Trophoblast cell (in vitro differentiated cells and primary cell): ENCODE results near the gene SETDB1.

Experiments
- DNase-seq, 2 donors: peaks; one replicate each; pipeline ENCODE4 v3.0.0-alpha.2; 2016
- H2AFZ ChIP-seq: 2 replicates; pipeline ENCODE4 v1.6.1; 2013; ENCODE audit warnings: low read length, moderate library complexity, mild to moderate bottlenecking; ENCODE audit not compliant: insufficient read depth, poor library complexity
- H2AK5ac ChIP-seq: 2 replicates; pipeline ENCODE4 v1.6.1; 2013; ENCODE audit warnings: mild to moderate bottlenecking, low read length
- H2BK120ac ChIP-seq: 2 replicates; pipeline ENCODE4 v1.6.1; 2013; ENCODE audit warnings: low read length, mild to moderate bottlenecking, moderate library complexity; ENCODE audit not compliant: insufficient read depth, poor library complexity
- H2BK12ac ChIP-seq: 2 replicates; pipeline ENCODE4 v1.6.1; 2013; ENCODE audit warnings: mild to moderate bottlenecking, low read length, moderate library complexity
- H2BK5ac ChIP-seq: 2 replicates; pipeline ENCODE4 v1.6.1; 2013; ENCODE audit warnings: low read length, low read depth, moderate library complexity, mild to moderate bottlenecking; ENCODE audit not compliant: poor library complexity
- H3K14ac ChIP-seq: 2 replicates; pipeline ENCODE4 v1.6.1; 2013; ENCODE audit warnings: mild to moderate bottlenecking, low read length
- H3K18ac ChIP-seq: 2 replicates; pipeline ENCODE4 v1.6.1; 2013; ENCODE audit warnings: mild to moderate bottlenecking, low read length
- H3K23ac ChIP-seq: 2 replicates; pipeline ENCODE4 v1.6.1; 2013; ENCODE audit warnings: low read length
- H3K27ac ChIP-seq: 2 replicates; pipeline ENCODE4 v1.5.1; 2013; ENCODE audit warnings: low read depth, mild to moderate bottlenecking, inconsistent platforms, low read length, moderate library complexity
- H3K27me3 ChIP-seq: 2 replicates; pipeline ENCODE4 v1.6.1; 2013; ENCODE audit warnings: inconsistent platforms, mild to moderate bottlenecking, low read length, moderate library complexity; ENCODE audit not compliant: insufficient read depth
- H3K36me3 ChIP-seq, 2 experiments: 1 replicate in 1 of 2; 2 replicates in 1 of 2; pipeline ENCODE4 v1.6.1; 2013; ENCODE audit warnings: low read length in 2 of 2, mild to moderate bottlenecking in 2 of 2, moderate library complexity in 1 of 2; ENCODE audit not compliant: insufficient read depth in 2 of 2, control insufficient read depth in 1 of 2
- H3K4ac ChIP-seq: 2 replicates; pipeline ENCODE4 v1.6.1; 2013; ENCODE audit warnings: low read depth, mild to moderate bottlenecking, low read length, moderate library complexity
- H3K4me1 ChIP-seq, 2 experiments: 1 replicate in 1 of 2; 2 replicates in 1 of 2; pipeline ENCODE4 v1.6.1; 2013; ENCODE audit warnings: low read length in 2 of 2, mild to moderate bottlenecking in 2 of 2, moderate library complexity in 1 of 2; ENCODE audit not compliant: insufficient read depth in 2 of 2, control insufficient read depth in 1 of 2
- H3K4me2 ChIP-seq: 2 replicates; pipeline ENCODE4 v1.6.1; 2013; ENCODE audit warnings: inconsistent platforms, mild to moderate bottlenecking, low read length, moderate library complexity
- H3K4me3 ChIP-seq: 2 replicates; pipeline ENCODE4 v1.5.1; 2013; ENCODE audit warnings: mild to moderate bottlenecking, low read depth, low read length, inconsistent platforms
- H3K79me1 ChIP-seq: one replicate; pipeline ENCODE4 v1.6.1; 2013; ENCODE audit warnings: low read length
- H3K79me2 ChIP-seq: 2 replicates; pipeline ENCODE4 v1.6.1; 2013; ENCODE audit warnings: low read length, mild to moderate bottlenecking; ENCODE audit not compliant: control insufficient read depth, insufficient read depth, poor library complexity
- H3K9ac ChIP-seq: 2 replicates; pipeline ENCODE4 v1.6.1; 2013; ENCODE audit warnings: mild to moderate bottlenecking, low read length
- H3K9me3 ChIP-seq: 2 replicates; pipeline ENCODE4 v1.6.1; 2013; ENCODE audit warnings: low read depth, mild to moderate bottlenecking, control low read depth, inconsistent platforms, low read length; ENCODE audit not compliant: insufficient read depth
- H4K12ac ChIP-seq: 2 replicates; pipeline ENCODE4 v1.6.1; 2013; ENCODE audit warnings: low read depth, mild to moderate bottlenecking, low read length, moderate library complexity
- H4K8ac ChIP-seq: 2 replicates; pipeline ENCODE4 v1.6.1; 2013; ENCODE audit warnings: low read depth, mild to moderate bottlenecking, low read length, moderate library complexity
- H4K91ac ChIP-seq: one replicate; pipeline ENCODE4 v1.6.1; 2013; ENCODE audit warnings: low read depth, mild to moderate bottlenecking, low read length, moderate library complexity
- WGBS: extraction: QIAGEN DNeasy Blood & Tissue Kit; methylation state at CpG from one replicate; pipeline ENCODE4 v1.1.7; 2013; ENCODE audit warnings: missing lambda C conversion rate; ENCODE audit not compliant: insufficient read length, insufficient coverage; ENCODE audit errors: extremely low coverage; 5-methylcytosine and 5-hydroxymethylcytosine counted together

The SETDB1 gene

DNA sequence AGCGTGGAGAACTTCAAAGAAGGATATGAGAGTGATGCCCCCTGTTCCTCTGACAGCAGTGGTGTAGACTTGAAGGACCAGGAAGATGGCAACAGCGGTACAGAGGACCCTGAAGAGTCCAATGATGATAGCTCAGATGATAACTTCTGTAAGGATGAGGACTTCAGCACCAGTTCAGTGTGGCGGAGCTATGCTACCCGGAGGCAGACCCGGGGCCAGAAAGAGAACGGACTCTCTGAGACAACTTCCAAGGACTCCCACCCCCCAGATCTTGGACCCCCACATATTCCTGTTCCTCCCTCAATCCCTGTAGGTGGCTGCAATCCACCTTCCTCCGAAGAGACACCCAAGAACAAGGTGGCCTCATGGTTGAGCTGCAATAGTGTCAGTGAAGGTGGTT, 34.5 kb downstream of the SETDB1 start:
- H3K14ac ChIP-seq = no peak overlapping the region
- H4K91ac ChIP-seq = no peak overlapping the region
- H2BK120ac ChIP-seq = no peak overlapping the region
- H3K79me2 ChIP-seq = no peaks in the 10 kb centered on the region
- H2AK5ac ChIP-seq = no peak overlapping the region
- no peak for DNase-seq
- H4K8ac ChIP-seq = no peak overlapping the region
- no peaks in the 10 kb centered on the region for H3K9me3 ChIP-seq
- no peak overlapping the region for H3K4me3 ChIP-seq
- no peaks in the 10 kb centered on the region for H3K79me1 ChIP-seq
- no peak overlapping the region for H2BK5ac ChIP-seq
- no peak overlapping the region for H3K4ac ChIP-seq
- no peak overlapping the region for H3K27ac ChIP-seq
- H3K36me3 ChIP-seq = peaks cover 33 to 41% of the 10 kb centered on the region in 2 experiments
- H3K9ac ChIP-seq = no peak overlapping the region
- no peak overlapping the region for H3K23ac ChIP-seq
- H2BK12ac ChIP-seq = no peak overlapping the region
- no peak overlapping the region for H3K18ac ChIP-seq
- WGBS = no CpG with 5 or more reads among the region's 7 CpGs
- no peak overlapping the region for H4K12ac ChIP-seq
- H2AFZ ChIP-seq = no peak overlapping the region
- H3K4me2 ChIP-seq = no peak overlapping the region
- no peaks in the 10 kb centered on the region for H3K27me3 ChIP-seq
- peaks cover 12 to 19% of the 10 kb centered on the region in 2 experiments for H3K4me1 ChIP-seq

GRCh38 chr1:150961756-150962155, 35.6 kb downstream of the SETDB1 start:
- Histone ChIP-seq H3K9me3 (no peaks in the 10 kb centered on the region), H3K9ac (no peak overlapping the region), H3K79me2 (no peaks in the 10 kb centered on the region), H3K36me3 (peaks cover 39 to 52% of the 10 kb centered on the region in 2 experiments), H2AFZ (no peak overlapping the region), H2BK12ac (no peak overlapping the region), H3K14ac (no peak overlapping the region), H4K8ac (no peak overlapping the region), H2BK5ac (no peak overlapping the region), H3K4me2 (no peak overlapping the region), H2BK120ac (no peak overlapping the region), H4K12ac (no peak overlapping the region), H4K91ac (no peak overlapping the region), H3K4ac (no peak overlapping the region), H3K18ac (no peak overlapping the region), H3K79me1 (no peaks in the 10 kb centered on the region), H3K27me3 (no peaks in the 10 kb centered on the region), H3K4me1 (peaks cover 12 to 19% of the 10 kb centered on the region in 2 experiments), H3K23ac (no peak overlapping the region), H3K27ac (no peak overlapping the region), H3K4me3 (no peak overlapping the region), H2AK5ac (no peak overlapping the region)
- DNase-seq = no peak
- WGBS = no CpG with 5 or more reads among the region's 4 CpGs

- Histone ChIP-seq H3K9ac (no peak overlapping the region), H3K36me3 (peaks cover 48 to 66% of the 10 kb centered on the region in 2 experiments), H3K18ac (no peak overlapping the region), H4K8ac (no peak overlapping the region), H3K4me3 (no peak overlapping the region), H2BK12ac (no peak overlapping the region), H3K27ac (peak overlapping the region; percentile 3), H3K4me2 (no peak overlapping the region), H4K91ac (no peak overlapping the region), H2BK120ac (no peak overlapping the region), H3K4ac (no peak overlapping the region), H3K23ac (no peak overlapping the region), H3K9me3 (no peaks in the 10 kb centered on the region), H3K14ac (no peak overlapping the region), H2AFZ (no peak overlapping the region), H2BK5ac (no peak overlapping the region), H3K79me1 (no peaks in the 10 kb centered on the region), H3K27me3 (no peaks in the 10 kb centered on the region), H3K79me2 (no peaks in the 10 kb centered on the region), H2AK5ac (no peak overlapping the region), H4K12ac (no peak overlapping the region), H3K4me1 (peaks cover 12 to 19% of the 10 kb centered on the region in 2 experiments)
- no peak for DNase-seq
- WGBS = no CpG with 5 or more reads among the region's 10 CpGs
These were observed 37.4 kb downstream of the SETDB1 start for GRCh38 chr1:150963321-150964163.

GRCh38 chr1:150964164-150964489, 38.0 kb downstream of the SETDB1 start:
- no peak overlapping the region for H3K9ac ChIP-seq
- H3K9me3 ChIP-seq = no peaks in the 10 kb centered on the region
- no peak for DNase-seq
- no peak overlapping the region for H2BK12ac ChIP-seq
- no peak overlapping the region for H4K12ac ChIP-seq
- no peak overlapping the region for H3K4me3 ChIP-seq
- no peak overlapping the region for H4K8ac ChIP-seq
- no peaks in the 10 kb centered on the region for H3K79me1 ChIP-seq
- no peak overlapping the region for H3K27ac ChIP-seq
- no peak overlapping the region for H3K18ac ChIP-seq
- H3K4me2 ChIP-seq = no peak overlapping the region
- peaks cover 12 to 19% of the 10 kb centered on the region in 2 experiments for H3K4me1 ChIP-seq
- no CpG with 5 or more reads among the region's 5 CpGs for WGBS
- H2AK5ac ChIP-seq = no peak overlapping the region
- no peaks in the 10 kb centered on the region for H3K27me3 ChIP-seq
- H4K91ac ChIP-seq = no peak overlapping the region
- peaks cover 52 to 68% of the 10 kb centered on the region in 2 experiments for H3K36me3 ChIP-seq
- H3K14ac ChIP-seq = no peak overlapping the region
- H3K4ac ChIP-seq = no peak overlapping the region
- no peak overlapping the region for H2BK5ac ChIP-seq
- H3K79me2 ChIP-seq = no peaks in the 10 kb centered on the region
- H3K23ac ChIP-seq = no peak overlapping the region
- no peak overlapping the region for H2AFZ ChIP-seq
- no peak overlapping the region for H2BK120ac ChIP-seq
